ENCODE data around the gene PITPNM1.

PITPNM1 gene

GRCh38 chr11:67505605-67506396 is 638 bp upstream of the PITPNM1 start:
- TF ChIP-seq CSRNP3 (CRISPR knock-in tag; IDR thresholded peaks at IDR 0.05): no peak
- no peak for TF ChIP-seq ISL1 (CRISPR knock-in tag; IDR thresholded peaks at IDR 0.05)
- TF ChIP-seq GLIS3 (CRISPR knock-in tag; IDR thresholded peaks at IDR 0.05): no peak
- no peak for TF ChIP-seq ESRRG (CRISPR knock-in tag; IDR thresholded peaks at IDR 0.05)
- no peak for TF ChIP-seq ZFP3 (CRISPR knock-in tag; IDR thresholded peaks at IDR 0.05)
- no peak for TF ChIP-seq ZNF565 (CRISPR knock-in tag; conservative IDR thresholded peaks at IDR 0.05; ENCODE audit: low read depth)
- no peak for TF ChIP-seq PPARA (CRISPR knock-in tag; IDR thresholded peaks at IDR 0.05; ENCODE audit: borderline replicate concordance)
- no peak for TF ChIP-seq OSR1 (CRISPR knock-in tag; IDR thresholded peaks at IDR 0.05)
- no peak for TF ChIP-seq SNAI2 (CRISPR knock-in tag; IDR thresholded peaks at IDR 0.05)
- TF ChIP-seq BACH2 (CRISPR knock-in tag; IDR thresholded peaks at IDR 0.05; ENCODE audit: borderline replicate concordance): no peak
- no peak for TF ChIP-seq ARNTL (CRISPR knock-in tag; IDR thresholded peaks at IDR 0.05; ENCODE audit: borderline replicate concordance, low read depth)
- TF ChIP-seq POU6F1 (CRISPR knock-in tag; IDR thresholded peaks at IDR 0.05; ENCODE audit: borderline replicate concordance, low read depth): no peak
- TF ChIP-seq TSHZ2 (CRISPR knock-in tag; IDR thresholded peaks at IDR 0.05): no peak
- TF ChIP-seq ZC3H10 (CRISPR knock-in tag; IDR thresholded peaks at IDR 0.05): no peak
- peak; percentile 73 for ATAC-seq

DNA sequence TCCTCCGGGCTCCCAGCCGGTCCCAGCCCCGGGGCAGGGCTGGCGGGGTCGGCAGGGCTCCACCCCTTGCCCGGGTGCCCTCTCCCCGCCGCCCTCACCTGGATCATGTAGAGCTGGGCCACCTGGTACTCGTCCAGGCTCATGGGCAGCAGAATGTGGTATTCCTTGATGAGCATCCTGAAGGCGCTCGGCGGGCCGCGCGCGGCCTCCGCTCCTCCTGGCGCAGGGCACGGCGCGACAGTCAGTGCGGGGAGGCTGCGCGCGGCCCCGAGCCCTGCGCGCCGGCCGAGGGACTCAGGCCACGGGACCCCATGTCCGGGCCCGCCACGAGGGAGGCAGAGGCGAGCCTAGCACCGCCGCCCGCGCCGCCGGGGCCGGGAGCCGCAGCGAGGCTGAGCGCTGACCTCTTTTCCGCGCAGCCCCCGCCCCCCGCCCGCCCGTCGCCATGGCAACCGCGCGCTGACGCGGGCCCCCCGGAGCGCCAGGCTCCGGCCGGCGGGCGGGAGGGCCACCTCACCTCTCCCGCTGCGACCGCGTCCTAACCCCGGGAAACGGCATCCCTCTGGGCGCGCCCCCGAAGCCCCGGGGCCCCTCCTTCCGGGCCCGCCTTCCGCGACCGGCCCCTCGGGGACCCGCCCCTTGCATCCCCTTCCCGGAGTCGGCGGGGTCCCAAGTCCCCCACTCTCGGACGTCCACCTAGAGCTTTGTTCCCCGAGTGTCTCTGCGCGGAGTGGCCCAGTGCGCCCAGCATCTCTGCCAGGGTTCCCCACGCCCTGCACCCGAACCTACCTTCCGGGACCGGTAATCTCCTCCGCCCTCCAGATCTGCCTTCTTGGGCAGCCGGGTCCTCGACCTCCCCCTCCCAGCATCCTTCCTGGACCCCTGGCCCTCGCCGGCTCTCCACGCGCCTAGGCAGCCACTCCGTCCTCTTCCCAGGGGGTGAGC is 886 bp downstream of the PITPNM1 start:
- no peak for TF ChIP-seq OSR1 (CRISPR knock-in tag; IDR thresholded peaks at IDR 0.05)
- no peak for TF ChIP-seq CSRNP3 (CRISPR knock-in tag; IDR thresholded peaks at IDR 0.05)
- no peak for TF ChIP-seq TCF4 (CRISPR knock-in tag; IDR thresholded peaks at IDR 0.05; ENCODE audit: borderline replicate concordance)
- TF ChIP-seq ISL1 (CRISPR knock-in tag; IDR thresholded peaks at IDR 0.05): no peak
- TF ChIP-seq ARNTL (CRISPR knock-in tag; IDR thresholded peaks at IDR 0.05; ENCODE audit: borderline replicate concordance, low read depth): no peak
- no peak for TF ChIP-seq POU6F1 (CRISPR knock-in tag; IDR thresholded peaks at IDR 0.05; ENCODE audit: borderline replicate concordance, low read depth)
- no peak for ATAC-seq

- TF ChIP-seq POU6F1 (CRISPR knock-in tag; IDR thresholded peaks at IDR 0.05; ENCODE audit: borderline replicate concordance, low read depth): no peak
- no peak for TF ChIP-seq TCF4 (CRISPR knock-in tag; IDR thresholded peaks at IDR 0.05; ENCODE audit: borderline replicate concordance)
- TF ChIP-seq ZFP30 (CRISPR knock-in tag; IDR thresholded peaks at IDR 0.05): no peak
- no peak for TF ChIP-seq ARNTL (CRISPR knock-in tag; IDR thresholded peaks at IDR 0.05; ENCODE audit: borderline replicate concordance, low read depth)
- no peak for ATAC-seq
Measured at GRCh38 chr11:67503119-67504004, 1.8 kb downstream of the PITPNM1 start.
